Activated naive CD8-positive, alpha-beta T cell treated with anti-CD3 and anti-CD28 coated beads, Interleukin-2, amount 50 U/mL, for 24 hours (primary cell): ENCODE measurements around the gene P2RX7.

ENCODE experiments used
- ATAC-seq: fragments of 150-1000 bp; cut with Tn5 transposase; one replicate; pipeline ENCODE4 v1.10.0; 2021
- DNase-seq: peaks from one replicate; pipeline ENCODE4 v3.0.0; 2021
- H3K27ac Mint-ChIP-seq: one replicate; pipeline ENCODE4 v1.8.0; 2021; ENCODE audit warnings: mild to moderate bottlenecking, mixed read lengths
- H3K27me3 Mint-ChIP-seq: one replicate; pipeline ENCODE4 v1.8.0; 2021; ENCODE audit warnings: mixed read lengths
- H3K36me3 Mint-ChIP-seq: one replicate; pipeline ENCODE4 v1.8.0; 2021; ENCODE audit warnings: low read depth, mixed read lengths
- H3K4me1 Mint-ChIP-seq: one replicate; pipeline ENCODE4 v1.8.0; 2021; ENCODE audit warnings: mixed read lengths
- H3K4me3 Mint-ChIP-seq: one replicate; pipeline ENCODE4 v1.8.0; 2021; ENCODE audit warnings: mild to moderate bottlenecking, moderate library complexity, mixed read lengths
- H3K9me3 Mint-ChIP-seq: one replicate; pipeline ENCODE4 v1.8.0; 2021; ENCODE audit warnings: mixed read lengths

Gene P2RX7

DNA sequence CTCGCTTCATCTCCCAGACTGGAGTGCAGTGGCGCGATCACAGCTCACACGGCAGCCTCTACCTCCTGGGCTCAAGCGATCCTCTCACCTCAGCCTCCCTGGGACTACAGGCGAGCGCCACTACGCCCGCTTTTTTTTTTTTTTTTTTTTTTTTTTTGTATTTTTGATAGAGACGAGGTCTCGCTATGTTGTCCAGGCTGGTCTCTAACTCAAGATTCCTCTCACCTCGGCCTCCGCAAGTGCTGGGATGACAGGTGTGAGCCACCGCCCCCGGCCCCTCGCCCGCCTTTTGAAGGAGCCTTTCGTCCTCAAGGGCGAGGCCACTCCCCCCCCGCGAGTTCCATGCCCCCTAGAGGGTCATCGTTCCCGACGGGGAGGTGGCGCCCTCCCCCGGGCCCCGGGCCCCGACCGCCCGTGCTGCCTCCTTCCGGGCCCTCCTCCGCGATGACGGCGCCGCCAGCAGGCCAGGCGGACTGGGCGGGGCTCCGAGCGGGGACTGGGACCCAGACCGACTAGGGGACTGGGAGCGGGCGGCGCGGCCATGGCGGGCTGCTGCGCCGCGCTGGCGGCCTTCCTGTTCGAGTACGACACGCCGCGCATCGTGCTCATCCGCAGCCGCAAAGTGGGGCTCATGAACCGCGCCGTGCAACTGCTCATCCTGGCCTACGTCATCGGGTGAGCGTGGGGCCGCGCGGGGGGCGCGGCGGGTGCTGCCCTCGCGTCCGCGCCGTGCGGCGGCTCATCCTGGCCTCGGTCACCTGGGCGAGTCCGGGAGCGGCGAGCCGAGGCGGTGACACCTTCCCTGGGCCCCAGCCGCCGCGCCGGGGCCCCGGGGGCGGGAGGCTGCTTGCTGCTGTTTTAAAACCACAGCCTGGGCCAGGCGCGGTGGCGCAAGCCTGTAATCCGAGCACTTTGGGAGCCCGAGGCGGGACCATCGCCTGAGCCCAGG is 77.2 kb downstream of the P2RX7 start, which contains the start of gene P2RX4:
P2RX4 (plus strand) TSS at position 506 of the 949 bp plus-strand sequence; CDS start at position 542, 36 bp downstream.
- H3K4me1 Mint-ChIP-seq, result peaks cover 35% of the 10 kb centered on the region
- no peaks in the 10 kb centered on the region for H3K27me3 Mint-ChIP-seq
- H3K4me3 Mint-ChIP-seq, result peak within 1 kb of the TSS; percentile 84
- H3K27ac Mint-ChIP-seq, result peak within 1 kb of the TSS; percentile 93
- H3K9me3 Mint-ChIP-seq, result no peaks in the 10 kb centered on the region
- ATAC-seq (peak; percentile 87), DNase-seq (peak; percentile 88)
- peaks cover 7% of the 10 kb centered on the region for H3K36me3 Mint-ChIP-seq

DNA sequence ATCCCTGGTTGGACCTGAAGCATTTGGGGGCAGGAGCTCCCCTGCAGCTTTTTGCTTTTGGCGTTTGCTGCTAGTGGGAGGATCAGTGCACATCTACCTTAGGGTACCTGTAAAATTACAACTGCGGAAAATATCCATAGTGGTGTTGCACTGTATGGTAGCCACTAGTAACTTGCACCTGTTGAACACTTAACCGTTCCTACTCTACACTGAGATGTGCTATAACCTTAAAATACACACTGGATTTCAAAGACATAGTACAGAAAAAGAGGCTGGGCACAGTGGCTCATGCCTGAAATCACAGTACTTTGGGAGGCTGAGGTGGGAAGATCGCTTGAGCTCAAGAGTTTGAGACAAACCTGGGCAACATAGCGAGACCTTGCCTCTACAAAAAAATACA is 80.2 kb downstream of the P2RX7 start:
- peaks cover 52% of the 10 kb centered on the region for H3K4me1 Mint-ChIP-seq
- peaks cover 12% of the 10 kb centered on the region for H3K36me3 Mint-ChIP-seq
- DNase-seq (no peak), ATAC-seq (no peak)
- no peaks in the 10 kb centered on the region for H3K9me3 Mint-ChIP-seq
- H3K4me3 Mint-ChIP-seq, result no peak overlapping the region
- H3K27me3 Mint-ChIP-seq, result no peaks in the 10 kb centered on the region
- no peak overlapping the region for H3K27ac Mint-ChIP-seq

DNA sequence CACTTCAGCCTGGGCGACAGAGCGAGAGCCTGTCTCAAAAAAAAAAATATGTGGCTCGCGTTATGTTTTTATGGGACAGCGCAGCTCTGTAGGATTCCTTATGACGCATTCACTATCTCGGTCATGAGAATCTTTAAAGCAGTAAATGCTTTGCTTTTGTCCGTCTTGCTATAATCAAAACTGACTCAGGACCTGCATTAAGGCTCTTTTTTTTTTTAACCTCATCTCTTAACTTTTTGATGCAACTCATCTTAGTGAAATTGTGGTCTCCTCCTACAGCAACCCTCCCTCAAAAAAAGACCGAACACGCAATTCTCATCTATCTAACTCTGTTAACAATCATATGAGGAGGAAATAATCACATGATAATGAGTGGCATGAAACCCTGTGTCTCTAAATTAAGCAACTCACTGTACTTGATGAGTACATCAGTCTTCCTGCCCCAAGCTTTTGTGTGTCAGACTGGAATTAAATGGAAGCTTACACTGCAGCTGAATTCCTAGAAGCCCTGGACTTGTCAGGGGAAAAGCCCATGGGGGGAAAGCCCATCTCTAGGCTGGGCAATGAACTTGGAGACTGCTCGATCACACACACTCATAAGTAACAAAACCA is 81.6 kb downstream of the P2RX7 start:
- DNase-seq, result no peak
- peaks cover 15% of the 10 kb centered on the region for H3K36me3 Mint-ChIP-seq
- H3K27me3 Mint-ChIP-seq, result no peaks in the 10 kb centered on the region
- H3K27ac Mint-ChIP-seq, result peak overlapping the region; percentile 50
- H3K9me3 Mint-ChIP-seq, result no peaks in the 10 kb centered on the region
- peaks cover 52% of the 10 kb centered on the region for H3K4me1 Mint-ChIP-seq
- peak; percentile 15 for ATAC-seq
- H3K4me3 Mint-ChIP-seq, result peak overlapping the region; percentile 1

DNA sequence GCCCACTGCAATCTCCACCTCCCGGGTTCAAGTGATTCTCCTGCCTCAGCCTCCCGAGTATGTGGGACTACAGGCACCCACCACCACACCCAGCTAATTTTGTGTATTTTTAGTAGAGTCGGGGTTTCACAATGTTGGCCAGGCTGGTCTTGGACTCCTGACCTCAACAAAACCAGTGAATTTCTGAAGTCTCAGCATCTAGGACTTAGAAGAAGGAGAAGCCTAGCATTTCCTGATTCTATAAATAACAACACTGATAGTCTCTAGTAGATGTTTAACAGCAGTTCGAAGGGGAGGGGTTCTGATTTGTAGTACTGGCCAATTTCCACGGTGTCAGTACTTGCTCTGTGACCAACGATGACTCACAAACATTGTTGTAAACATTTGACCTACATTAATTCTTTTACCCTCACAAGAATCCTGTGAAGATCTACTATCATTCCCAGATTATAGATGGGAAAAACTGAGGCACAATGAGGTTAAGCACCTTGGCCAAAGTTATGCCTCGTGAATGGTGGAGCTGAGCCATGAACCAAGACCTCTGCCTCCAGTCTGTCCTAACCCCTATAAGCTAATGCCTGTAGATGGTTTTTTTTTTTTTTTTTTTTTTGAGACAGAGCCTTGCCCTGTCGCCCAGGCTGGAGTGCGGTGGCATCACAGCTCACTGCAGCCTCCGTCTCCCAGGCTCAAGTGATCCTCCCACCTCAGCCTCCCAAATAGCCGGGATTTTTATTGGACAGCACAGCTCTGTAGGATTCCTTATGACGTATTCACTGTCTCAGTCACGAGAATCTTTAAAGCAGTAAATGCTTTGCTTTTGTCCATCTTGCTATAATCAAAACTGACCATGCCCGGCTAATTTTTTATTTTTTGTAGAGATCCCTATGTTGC is 82.4 kb downstream of the P2RX7 start:
- Mint-ChIP-seq H3K27ac (peak overlapping the region; percentile 52), H3K27me3 (no peaks in the 10 kb centered on the region), H3K9me3 (no peaks in the 10 kb centered on the region), H3K4me3 (peak overlapping the region; percentile 26), H3K36me3 (peaks cover 15% of the 10 kb centered on the region), H3K4me1 (peaks cover 49% of the 10 kb centered on the region)
- ATAC-seq (peak; percentile 20), DNase-seq (no peak)

DNA sequence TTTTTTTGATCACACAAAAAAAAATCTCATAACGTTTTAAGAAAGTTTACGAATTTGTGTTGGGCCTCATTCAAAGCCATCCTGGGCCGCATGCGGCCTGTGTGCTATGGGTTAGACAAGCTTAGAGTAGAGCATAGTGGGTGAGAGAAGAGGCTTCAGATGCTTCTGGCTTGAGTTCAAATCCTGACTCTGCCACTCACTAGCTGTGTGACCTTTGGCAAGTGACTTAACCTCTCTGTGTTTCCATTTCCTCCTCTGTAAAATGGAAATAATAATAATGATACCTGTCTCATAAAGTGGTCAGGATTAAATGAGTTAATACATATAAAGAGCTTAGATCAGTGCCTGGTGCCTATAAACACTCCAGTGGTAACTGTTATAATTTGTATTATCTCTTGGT is 83.4 kb downstream of the P2RX7 start:
- Mint-ChIP-seq H3K9me3 (no peaks in the 10 kb centered on the region), H3K36me3 (peaks cover 15% of the 10 kb centered on the region), H3K4me1 (peaks cover 42% of the 10 kb centered on the region), H3K27ac (peak overlapping the region; percentile 52), H3K4me3 (no peak overlapping the region), H3K27me3 (no peaks in the 10 kb centered on the region)
- ATAC-seq (no peak), DNase-seq (no peak)

DNA sequence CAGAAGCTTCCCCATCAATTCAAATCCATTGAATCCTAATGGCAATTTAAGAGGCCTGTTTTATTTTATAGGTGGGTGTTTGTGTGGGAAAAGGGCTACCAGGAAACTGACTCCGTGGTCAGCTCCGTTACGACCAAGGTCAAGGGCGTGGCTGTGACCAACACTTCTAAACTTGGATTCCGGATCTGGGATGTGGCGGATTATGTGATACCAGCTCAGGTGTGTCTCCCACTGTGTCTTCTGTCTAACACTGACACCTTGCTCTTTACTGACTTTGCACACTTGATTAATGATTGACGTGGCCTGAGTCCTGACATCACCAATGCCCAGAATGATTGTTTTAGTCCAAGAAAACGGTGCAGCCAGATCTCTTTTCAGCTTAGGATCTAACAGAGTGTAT is 84.4 kb downstream of the P2RX7 start:
- no peak overlapping the region for H3K27ac Mint-ChIP-seq

DNA sequence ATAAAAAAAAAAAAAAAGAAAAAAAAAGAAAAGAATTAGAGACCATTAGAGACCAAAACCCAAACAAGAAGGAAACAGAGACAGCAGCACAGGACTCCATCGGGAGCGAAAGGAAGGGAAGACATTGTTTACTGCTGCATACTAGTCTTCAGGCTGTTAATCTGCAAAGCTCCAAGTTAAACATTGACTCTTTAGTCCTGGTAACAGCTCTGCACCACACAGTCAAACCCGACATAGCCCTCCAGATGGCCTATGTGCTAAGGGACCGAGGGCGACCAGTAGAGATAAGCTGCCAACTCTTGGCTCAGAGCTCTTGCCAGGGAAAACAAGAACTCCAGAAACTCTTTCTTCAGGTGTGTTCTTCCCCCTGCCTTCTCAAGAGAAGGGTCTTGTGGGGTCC is 85.1 kb downstream of the P2RX7 start:
- Mint-ChIP-seq H3K27me3 (no peaks in the 10 kb centered on the region), H3K4me1 (peaks cover 34% of the 10 kb centered on the region), H3K9me3 (no peaks in the 10 kb centered on the region), H3K4me3 (no peak overlapping the region), H3K36me3 (peaks cover 18% of the 10 kb centered on the region), H3K27ac (no peak overlapping the region)
- ATAC-seq, result no peak
- DNase-seq, result no peak

More for the DNA sequence above, 84.4 kb downstream of the P2RX7 start:
- Mint-ChIP-seq H3K9me3 (no peaks in the 10 kb centered on the region), H3K27me3 (no peaks in the 10 kb centered on the region), H3K4me3 (no peak overlapping the region), H3K36me3 (peaks cover 17% of the 10 kb centered on the region), H3K4me1 (peaks cover 34% of the 10 kb centered on the region)
- DNase-seq (no peak), ATAC-seq (no peak)

DNA sequence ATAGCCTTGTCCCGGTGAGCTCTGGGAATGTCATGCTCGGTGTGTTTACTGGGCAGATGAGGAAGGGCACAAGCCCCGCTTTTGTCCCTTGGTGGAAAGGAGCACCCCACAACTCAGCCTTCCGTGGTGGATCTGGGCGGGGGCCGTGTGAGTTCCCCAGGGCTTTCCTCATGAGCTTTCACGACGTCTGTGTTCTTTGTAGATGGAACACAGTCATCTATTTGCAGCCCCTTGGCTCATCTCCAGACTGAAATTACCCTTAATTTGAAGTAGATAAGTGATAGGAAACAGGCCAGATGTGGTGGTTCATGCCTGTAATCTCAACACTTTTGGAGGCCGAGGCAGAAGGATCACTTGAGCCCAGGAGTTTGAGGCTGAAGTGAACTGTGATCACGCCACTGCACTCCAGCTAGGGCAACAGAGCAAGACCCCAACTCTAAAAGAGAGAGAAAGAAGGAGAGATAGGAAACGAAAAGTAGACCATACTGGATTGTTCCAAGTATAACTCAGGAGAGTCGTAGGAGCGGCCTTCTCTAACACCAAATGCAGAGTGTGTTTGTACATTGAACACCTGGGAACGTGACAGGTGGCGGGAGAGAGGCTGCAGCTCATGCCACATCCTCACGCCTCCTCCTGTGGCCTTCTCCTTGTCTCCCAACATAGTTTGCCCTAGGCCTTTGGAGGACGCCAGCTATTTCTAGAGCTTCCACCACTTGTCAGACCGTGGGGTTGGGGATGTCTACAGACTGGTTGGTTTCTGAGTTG is 86.1 kb downstream of the P2RX7 start:
- Mint-ChIP-seq H3K4me1 (peaks cover 38% of the 10 kb centered on the region), H3K27me3 (no peaks in the 10 kb centered on the region), H3K4me3 (no peak overlapping the region), H3K27ac (no peak overlapping the region), H3K36me3 (peaks cover 22% of the 10 kb centered on the region), H3K9me3 (no peaks in the 10 kb centered on the region)
- DNase-seq, result no peak
- no peak for ATAC-seq

DNA sequence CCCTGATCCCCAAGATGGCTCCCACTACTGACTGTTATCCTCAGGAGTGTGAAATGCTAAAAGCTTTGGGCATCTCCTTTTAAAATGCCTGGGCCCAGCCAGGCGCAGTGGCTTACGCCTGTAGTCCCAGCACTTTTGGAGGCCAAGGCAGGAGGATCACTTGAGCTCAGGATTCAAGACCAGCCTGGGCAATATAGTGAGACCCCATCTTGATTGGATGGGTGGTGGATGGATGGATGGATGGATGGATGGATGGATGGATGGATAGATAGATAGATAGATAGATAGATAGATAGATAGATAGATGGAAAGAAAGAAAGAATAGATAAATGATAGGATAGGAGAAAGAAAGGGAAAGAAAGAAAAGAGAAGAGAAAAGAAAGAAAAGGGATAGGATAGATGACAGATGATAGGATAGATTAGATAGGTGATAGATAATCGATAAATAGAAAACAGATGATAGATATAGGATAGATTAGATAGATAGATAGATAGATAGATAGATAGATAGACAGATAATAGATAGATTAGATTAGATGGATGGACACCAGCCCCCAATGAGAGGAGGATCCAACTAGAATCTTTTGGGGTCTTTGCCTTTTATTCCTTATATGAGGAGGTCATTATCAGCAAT is 86.8 kb downstream of the P2RX7 start:
- H3K27me3 Mint-ChIP-seq, result no peaks in the 10 kb centered on the region
- ATAC-seq (no peak), DNase-seq (no peak)
- no peaks in the 10 kb centered on the region for H3K9me3 Mint-ChIP-seq
- peaks cover 18% of the 10 kb centered on the region for H3K36me3 Mint-ChIP-seq
- peaks cover 39% of the 10 kb centered on the region for H3K4me1 Mint-ChIP-seq
- H3K4me3 Mint-ChIP-seq, result no peak overlapping the region
- no peak overlapping the region for H3K27ac Mint-ChIP-seq

DNA sequence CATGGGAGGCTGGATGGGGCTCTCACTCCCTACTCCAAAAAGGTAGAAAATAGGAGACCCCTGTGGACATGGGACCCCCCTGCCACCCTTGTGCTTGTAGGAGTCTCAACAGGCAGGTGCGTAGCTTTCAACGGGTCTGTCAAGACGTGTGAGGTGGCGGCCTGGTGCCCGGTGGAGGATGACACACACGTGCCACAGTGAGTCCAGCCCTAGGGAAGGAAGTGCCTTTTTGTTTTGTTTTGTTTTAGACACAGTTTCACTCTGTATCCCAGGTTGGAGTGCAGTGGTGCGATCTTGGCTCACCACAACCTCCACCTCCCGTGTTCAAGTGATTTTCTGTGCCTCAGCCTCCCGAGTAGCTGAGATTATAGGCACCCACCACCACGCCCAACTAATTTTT is 90.2 kb downstream of the P2RX7 start:
- no peaks in the 10 kb centered on the region for H3K9me3 Mint-ChIP-seq
- no peaks in the 10 kb centered on the region for H3K27me3 Mint-ChIP-seq
- peaks cover 26% of the 10 kb centered on the region for H3K4me1 Mint-ChIP-seq
- peaks cover 17% of the 10 kb centered on the region for H3K36me3 Mint-ChIP-seq
- DNase-seq, result no peak
- peak overlapping the region; percentile 52 for H3K27ac Mint-ChIP-seq
- H3K4me3 Mint-ChIP-seq, result no peak overlapping the region
- ATAC-seq, result no peak

DNA sequence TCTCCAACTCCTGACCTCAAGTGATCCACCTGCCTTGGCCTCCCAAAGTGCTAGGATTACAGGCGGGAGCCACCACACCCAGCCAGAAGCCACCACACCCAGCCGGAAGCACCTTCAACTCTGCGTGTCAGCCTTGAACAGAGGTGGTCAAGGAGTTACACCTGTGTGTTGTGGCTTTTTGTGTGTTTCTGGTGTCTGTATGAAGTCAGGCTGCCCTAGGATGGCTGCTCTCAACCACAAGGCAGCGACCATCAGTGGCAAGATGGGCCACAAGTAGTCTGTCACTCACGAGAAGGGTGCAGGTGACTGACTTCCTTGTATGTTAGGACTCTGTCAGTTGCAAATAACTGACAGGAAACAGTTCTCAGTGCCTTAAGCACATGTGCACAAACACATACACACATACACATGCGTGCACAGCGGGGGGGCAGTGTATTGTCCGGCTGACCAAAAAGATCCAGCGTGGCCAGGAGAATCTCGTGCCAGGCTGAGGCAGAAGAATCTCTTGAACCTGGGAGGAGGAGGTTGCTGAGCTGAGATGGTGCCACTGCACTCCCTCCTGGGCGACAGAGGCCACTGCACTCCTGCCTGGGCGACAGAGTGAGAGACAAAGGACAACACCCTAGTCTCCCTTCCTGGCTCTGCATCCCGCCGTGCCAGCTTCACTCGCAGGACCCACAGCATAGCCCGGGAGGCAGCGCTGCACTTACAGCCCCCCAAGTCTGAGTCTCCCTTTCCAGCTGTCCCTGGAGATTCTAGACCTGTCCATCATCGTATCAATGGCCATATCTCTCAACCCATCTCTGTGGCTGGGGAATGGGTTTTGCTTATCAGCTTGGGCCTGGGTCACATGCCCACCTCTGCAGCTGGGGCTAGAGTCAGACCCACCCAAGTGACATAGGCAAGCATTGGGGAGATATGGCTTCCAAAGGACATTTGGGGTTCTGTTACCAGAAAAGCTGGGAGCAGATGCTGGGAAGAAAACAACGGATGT is 90.9 kb downstream of the P2RX7 start:
- DNase-seq, result peak; percentile 34
- H3K36me3 Mint-ChIP-seq, result peaks cover 18% of the 10 kb centered on the region
- peaks cover 26% of the 10 kb centered on the region for H3K4me1 Mint-ChIP-seq
- peak; percentile 63 for ATAC-seq
- H3K9me3 Mint-ChIP-seq, result no peaks in the 10 kb centered on the region
- H3K4me3 Mint-ChIP-seq, result no peak overlapping the region
- no peaks in the 10 kb centered on the region for H3K27me3 Mint-ChIP-seq
- H3K27ac Mint-ChIP-seq, result peak overlapping the region; percentile 52

DNA sequence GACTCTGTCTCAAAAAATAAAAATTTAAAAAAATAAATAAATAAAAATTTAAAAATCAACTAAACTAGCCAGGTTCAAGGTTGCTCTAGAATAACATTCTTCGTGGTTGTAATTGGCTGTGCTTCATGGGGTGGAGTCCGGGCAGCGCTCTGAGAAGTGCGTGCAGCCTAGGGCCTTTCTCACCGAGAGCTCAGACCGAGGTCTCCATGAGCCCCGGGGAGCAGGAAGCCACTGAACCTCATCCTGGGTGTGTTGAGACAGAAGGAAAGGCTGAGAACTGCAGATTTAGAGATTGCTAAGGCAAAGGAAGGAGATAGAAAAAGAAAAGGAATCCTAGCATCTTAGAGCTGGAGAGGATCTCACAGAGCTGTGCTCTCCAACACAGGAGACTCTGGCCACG is 91.9 kb downstream of the P2RX7 start:
- H3K27ac Mint-ChIP-seq, result peak overlapping the region; percentile 57
- no peak for DNase-seq
- H3K4me3 Mint-ChIP-seq, result no peak overlapping the region
- H3K9me3 Mint-ChIP-seq, result no peaks in the 10 kb centered on the region
- ATAC-seq, result peak; percentile 31
- peaks cover 15% of the 10 kb centered on the region for H3K36me3 Mint-ChIP-seq
- H3K27me3 Mint-ChIP-seq, result no peaks in the 10 kb centered on the region
- peaks cover 26% of the 10 kb centered on the region for H3K4me1 Mint-ChIP-seq
